PC-3 (cell line): ENCODE measurements around the gene ACAT2. TPM values are rescaled to one million over a fixed set of nuclear protein-coding genes. Genes with fewer than 3 reads are reported as not detected.

Experiments used
- ATAC-seq: fragments of 200-7000 bp; cut with Tn5 transposase; 2 replicates; pipeline ENCODE4 v1.9.1; 2020; ENCODE audit warnings: mild to moderate bottlenecking, moderate library complexity
- BruUV-seq: library from RNA; stranded (reverse); fragments of 400-500 nt; replicated peaks from 2 replicates; lab custom pipeline; 2021; lab: Mats Ljungman, UMichigan
- CTCF ChIA-PET: fragments of 300-600 bp; sonication (Branson Sonifier 250); formaldehyde crosslinking; loops from one replicate; lab custom pipeline; 2022; ENCODE audit warnings: antibody characterized with exemption; lab: Charles Lee
- POLR2A ChIA-PET: fragments of 300-600 bp; sonication (Branson Sonifier 250); formaldehyde crosslinking; loops from one replicate; lab custom pipeline; 2022; ENCODE audit warnings: antibody characterized with exemption; ENCODE audit not compliant: unreplicated experiment; lab: Charles Lee
- DNase-seq: peaks from one replicate; pipeline ENCODE4 v3.0.0-alpha.2; 2015
- H2AFZ ChIP-seq: fragments of 300-600 bp; sonication (generic); 2 replicates; pipeline ENCODE4 v1.6.0; 2016; ENCODE audit warnings: antibody characterized with exemption, low read length
- H3F3A ChIP-seq: fragments of 300-600 bp; sonication (generic); one replicate; pipeline ENCODE4 v1.6.0; 2017; ENCODE audit warnings: antibody characterized with exemption, low read length, control low read depth, mild to moderate bottlenecking; ENCODE audit not compliant: unreplicated experiment
- H3K27ac ChIP-seq: fragments of 300-600 bp; sonication (generic); 2 replicates; pipeline ENCODE4 v1.5.1; 2016; ENCODE audit warnings: mild to moderate bottlenecking, low read length
- H3K27me3 ChIP-seq: fragments of 300-600 bp; sonication (generic); 2 replicates; pipeline ENCODE4 v1.6.1; 2016; ENCODE audit warnings: low read length, mixed read lengths
- H3K36me3 ChIP-seq: fragments of 300-600 bp; sonication (generic); 2 replicates; pipeline ENCODE4 v1.6.1; 2016; ENCODE audit warnings: low read depth, mixed run types, low read length, mixed read lengths
- H3K4me1 ChIP-seq: fragments of 300-600 bp; sonication (generic); 2 replicates; pipeline ENCODE4 v1.5.1; 2016; ENCODE audit warnings: low read length; ENCODE audit not compliant: insufficient read depth
- H3K4me2 ChIP-seq: fragments of 300-600 bp; sonication (generic); 2 replicates; pipeline ENCODE4 v1.6.0; 2016; ENCODE audit warnings: low read length
- H3K4me3 ChIP-seq: fragments of 300-600 bp; sonication (generic); 2 replicates; pipeline ENCODE4 v1.5.1; 2016; ENCODE audit warnings: mild to moderate bottlenecking, low read length, mixed read lengths
- H3K79me2 ChIP-seq: fragments of 300-600 bp; sonication (generic); 2 replicates; pipeline ENCODE4 v1.6.1; 2017; ENCODE audit warnings: low read length, mixed read lengths
- H3K9ac ChIP-seq: fragments of 300-600 bp; sonication (generic); 2 replicates; pipeline ENCODE4 v1.6.0; 2016; ENCODE audit warnings: mild to moderate bottlenecking, low read length
- H3K9me2 ChIP-seq: fragments of 300-600 bp; sonication (generic); replicated peaks from 2 replicates; pipeline ENCODE4 v1.6.1; 2016; ENCODE audit warnings: mixed run types, low read length, mixed read lengths
- H3K9me3 ChIP-seq: fragments of 300-600 bp; sonication (generic); 2 replicates; pipeline ENCODE4 v1.6.1; 2016; ENCODE audit warnings: low read length, mixed read lengths
- H4K20me1 ChIP-seq: fragments of 300-600 bp; sonication (generic); 2 replicates; pipeline ENCODE4 v1.6.1; 2016; ENCODE audit warnings: low read length, mixed read lengths
- EZH2 ChIP-seq: fragments of 300-600 bp; sonication (generic); IDR thresholded peaks from one replicate; pipeline ENCODE4 v1.6.1; 2017; ENCODE audit warnings: antibody characterized with exemption, mild to moderate bottlenecking, low read length; ENCODE audit not compliant: unreplicated experiment
- EZH2phosphoT487 ChIP-seq: fragments of 300-600 bp; sonication (generic); IDR thresholded peaks from 2 replicates; pipeline ENCODE4 v1.6.1; 2018; ENCODE audit warnings: mild to moderate bottlenecking, antibody characterized with exemption, low read length, borderline replicate concordance
- intact Hi-C: fragments of 100-400 bp; cut with micrococcal nuclease; formaldehyde crosslinking; loops from 2 replicates; pipeline ENCODE4 v1.9.0; 2023
- total RNA-seq: library from RNA; depleted of rRNA; stranded (reverse); fragments of >200 nt; gene quantifications from 2 replicates; pipeline ENCODE4 v1.2.3, GENCODE V29; 2014
- TF ChIP-seq, protein P1 (sequence below): fragments of 300-600 bp; sonication (generic); conservative IDR thresholded peaks from 2 replicates; pipeline ENCODE4 v1.5.1; 2017; ENCODE audit warnings: antibody characterized with exemption, low read depth, mild to moderate bottlenecking, low read length

Gene ACAT2
- total RNA-seq, 1 experiment from 2014 or later, result 36.0 TPM

DNA sequence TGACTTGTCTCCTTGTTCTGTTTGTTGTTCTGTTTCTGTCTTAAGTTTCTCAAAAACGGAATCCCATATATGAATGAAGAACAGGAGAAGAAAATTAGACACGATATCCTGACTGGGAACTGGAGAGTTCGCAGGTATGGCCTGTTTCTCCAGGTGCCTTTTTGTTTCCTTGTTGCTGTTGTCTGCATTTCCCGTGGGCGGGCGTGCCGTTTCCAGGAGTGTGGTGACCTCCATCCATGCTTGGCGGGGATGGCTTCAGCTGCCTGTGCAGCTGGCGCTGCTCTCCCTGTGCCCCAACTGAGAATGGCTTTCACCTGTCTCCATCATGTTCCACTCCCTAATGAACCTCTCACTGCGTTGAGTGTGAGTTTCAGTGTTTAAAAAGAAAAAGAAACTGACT lies 42.7 kb downstream of the ACAT2 start:
- no peak overlapping the region for H3K4me3 ChIP-seq
- no peaks in the 10 kb centered on the region for H3K9me3 ChIP-seq
- ATAC-seq (no peak), DNase-seq (no peak)
- no peak for TF ChIP-seq EZH2
- TF ChIP-seq, protein P1, sequence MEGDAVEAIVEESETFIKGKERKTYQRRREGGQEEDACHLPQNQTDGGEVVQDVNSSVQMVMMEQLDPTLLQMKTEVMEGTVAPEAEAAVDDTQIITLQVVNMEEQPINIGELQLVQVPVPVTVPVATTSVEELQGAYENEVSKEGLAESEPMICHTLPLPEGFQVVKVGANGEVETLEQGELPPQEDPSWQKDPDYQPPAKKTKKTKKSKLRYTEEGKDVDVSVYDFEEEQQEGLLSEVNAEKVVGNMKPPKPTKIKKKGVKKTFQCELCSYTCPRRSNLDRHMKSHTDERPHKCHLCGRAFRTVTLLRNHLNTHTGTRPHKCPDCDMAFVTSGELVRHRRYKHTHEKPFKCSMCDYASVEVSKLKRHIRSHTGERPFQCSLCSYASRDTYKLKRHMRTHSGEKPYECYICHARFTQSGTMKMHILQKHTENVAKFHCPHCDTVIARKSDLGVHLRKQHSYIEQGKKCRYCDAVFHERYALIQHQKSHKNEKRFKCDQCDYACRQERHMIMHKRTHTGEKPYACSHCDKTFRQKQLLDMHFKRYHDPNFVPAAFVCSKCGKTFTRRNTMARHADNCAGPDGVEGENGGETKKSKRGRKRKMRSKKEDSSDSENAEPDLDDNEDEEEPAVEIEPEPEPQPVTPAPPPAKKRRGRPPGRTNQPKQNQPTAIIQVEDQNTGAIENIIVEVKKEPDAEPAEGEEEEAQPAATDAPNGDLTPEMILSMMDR, result no peak
- TF ChIP-seq EZH2phosphoT487, result no peak
- ChIA-PET CTCF (no interaction called here), POLR2A (no interaction called here)
- H3K4me2 ChIP-seq, result no peak overlapping the region
- no peaks in the 10 kb centered on the region for H3K79me2 ChIP-seq
- no peaks in the 10 kb centered on the region for H3K9me2 ChIP-seq
- H3K27ac ChIP-seq, result no peak overlapping the region
- no peaks in the 10 kb centered on the region for H3K27me3 ChIP-seq
- intact Hi-C loops, result no loop called here
- no peak overlapping the region for H3K9ac ChIP-seq
- no peaks in the 10 kb centered on the region for H4K20me1 ChIP-seq
- no peak overlapping the region for H2AFZ ChIP-seq
- H3K4me1 ChIP-seq, result peaks cover 6% of the 10 kb centered on the region
- no TSS peak for BruUV-seq
- no peaks in the 10 kb centered on the region for H3F3A ChIP-seq
- no peaks in the 10 kb centered on the region for H3K36me3 ChIP-seq

DNA sequence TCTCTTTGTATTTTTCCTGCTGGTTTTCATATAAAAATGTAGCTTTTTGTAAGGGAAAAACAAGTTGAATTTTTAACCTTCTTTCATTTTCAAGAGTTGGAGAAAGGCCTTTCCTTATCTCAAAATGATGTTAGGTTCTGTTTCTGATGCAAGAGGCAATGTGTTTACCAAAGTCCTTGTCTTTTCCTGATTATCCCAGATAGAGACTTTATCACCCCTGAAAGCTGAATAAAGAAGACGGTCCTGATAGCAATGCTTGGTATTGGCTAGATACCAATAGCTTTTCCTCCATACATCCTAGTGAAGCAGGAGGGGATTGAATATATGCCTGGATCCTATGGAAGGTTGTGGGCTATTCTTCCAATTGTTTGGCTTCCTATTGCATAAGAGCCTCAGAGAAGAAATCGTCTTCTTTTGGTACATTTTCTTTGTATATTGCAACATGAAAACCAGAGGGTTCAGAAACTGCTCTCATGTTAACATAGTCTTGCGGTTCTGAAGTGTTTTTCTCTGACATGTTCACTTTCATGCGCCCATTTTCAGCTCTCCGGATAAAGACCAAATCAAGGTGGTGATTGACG lies 43.7 kb downstream of the ACAT2 start:
- BruUV-seq, result no TSS peak
- Histone ChIP-seq H3K4me1 (peaks cover 6% of the 10 kb centered on the region), H3K27ac (no peak overlapping the region), H3K9ac (no peak overlapping the region), H3K36me3 (no peaks in the 10 kb centered on the region), H2AFZ (no peak overlapping the region), H3K27me3 (no peaks in the 10 kb centered on the region), H3K4me3 (no peak overlapping the region), H4K20me1 (no peaks in the 10 kb centered on the region), H3K4me2 (no peak overlapping the region), H3K9me2 (no peaks in the 10 kb centered on the region), H3F3A (no peaks in the 10 kb centered on the region), H3K9me3 (no peaks in the 10 kb centered on the region), H3K79me2 (no peaks in the 10 kb centered on the region)
- TF ChIP-seq, protein P1, result no peak
- TF ChIP-seq EZH2phosphoT487, result no peak
- TF ChIP-seq EZH2, result no peak
- ChIA-PET CTCF (no interaction called here), POLR2A (no interaction called here)
- intact Hi-C loops, result no loop called here
- ATAC-seq, result no peak
- no peak for DNase-seq

DNA sequence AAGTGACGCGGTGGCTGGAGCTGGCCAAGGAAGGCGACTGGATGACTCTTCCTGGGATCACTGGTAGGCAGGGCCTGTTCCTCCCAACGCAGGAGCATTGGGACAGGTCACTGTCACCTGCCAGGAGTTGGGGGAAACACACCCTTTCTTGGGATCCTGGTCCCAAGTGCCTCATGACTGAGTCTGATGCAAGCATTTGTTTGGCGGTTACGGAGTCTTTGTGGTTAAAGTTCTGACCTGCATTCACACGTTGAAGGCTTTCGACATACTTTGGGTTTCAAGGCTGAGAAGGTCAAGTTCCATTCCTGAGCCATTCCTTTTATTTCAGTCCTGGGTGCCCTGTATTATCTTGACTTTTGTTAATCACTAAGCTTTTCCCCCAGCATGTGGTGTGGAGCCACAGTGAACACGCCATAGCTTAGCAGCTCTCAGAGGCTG lies 44.2 kb downstream of the ACAT2 start:
- Histone ChIP-seq H4K20me1 (no peaks in the 10 kb centered on the region), H3K4me3 (no peak overlapping the region), H3K36me3 (no peaks in the 10 kb centered on the region), H3K27me3 (no peaks in the 10 kb centered on the region), H3K4me1 (peaks cover 6% of the 10 kb centered on the region), H3K79me2 (no peaks in the 10 kb centered on the region), H2AFZ (no peak overlapping the region), H3K27ac (no peak overlapping the region), H3K9me3 (no peaks in the 10 kb centered on the region), H3F3A (no peaks in the 10 kb centered on the region), H3K4me2 (no peak overlapping the region), H3K9ac (no peak overlapping the region), H3K9me2 (no peaks in the 10 kb centered on the region)
- no peak for DNase-seq
- BruUV-seq, result no TSS peak
- no peak for TF ChIP-seq EZH2
- TF ChIP-seq, protein P1, result no peak
- no peak for TF ChIP-seq EZH2phosphoT487
- POLR2A ChIA-PET, result no interaction called here
- CTCF ChIA-PET, result no interaction called here
- no peak for ATAC-seq
- intact Hi-C loops, result no loop called here
